ENCODE results near the gene B2M.
"Not testable (repeated sequence)": the region's sequence is repeated elsewhere in the genome, so short reads cannot be mapped to it uniquely, and the experiment has no call there.

The B2M gene

GRCh38 chr15:44739222-44739847 is 28.0 kb downstream of the B2M start:
- DNase-seq; in situ Hi-C loops (cut with HindIII; ENCODE audit: low pct_ligation_motif_present, low pct_unique_long_range_greater_than_20kb, low sequenced_read_pairs): not testable (repeated sequence)

GRCh38 chr15:44743454-44743853 is 32.1 kb downstream of the B2M start:
- in situ Hi-C loops (cut with HindIII; ENCODE audit: low pct_ligation_motif_present, low pct_unique_long_range_greater_than_20kb, low sequenced_read_pairs); DNase-seq: not testable (repeated sequence)

- in situ Hi-C loops (cut with HindIII; ENCODE audit: low pct_ligation_motif_present, low pct_unique_long_range_greater_than_20kb, low sequenced_read_pairs) = no loop called here
- DNase-seq = no peak
These were observed 42.0 kb downstream of the B2M start for GRCh38 chr15:44753345-44753744.

- in situ Hi-C loops (cut with HindIII; ENCODE audit: low pct_ligation_motif_present, low pct_unique_long_range_greater_than_20kb, low sequenced_read_pairs) = no loop called here
- no peak for DNase-seq
These were observed 51.9 kb downstream of the B2M start for GRCh38 chr15:44763187-44763586.

GRCh38 chr15:44763848-44764247 is 52.5 kb downstream of the B2M start:
- in situ Hi-C loops (cut with HindIII; ENCODE audit: low pct_ligation_motif_present, low pct_unique_long_range_greater_than_20kb, low sequenced_read_pairs) = no loop called here
- DNase-seq = no peak

- DNase-seq = no peak
- in situ Hi-C loops (cut with HindIII; ENCODE audit: low pct_ligation_motif_present, low pct_unique_long_range_greater_than_20kb, low sequenced_read_pairs) = no loop called here
These were observed 53.7 kb downstream of the B2M start for GRCh38 chr15:44765036-44765435.
